HL-60 (cell line): ENCODE data around the gene RNF220.

ENCODE experiments used
- DNase-seq, 2 experiments: peaks; one replicate each; pipeline ENCODE4 v3.0.0-alpha.2; 2010 to 2020; ENCODE audit warnings: low read depth in 1 of 2, low spot score in 1 of 2
- H3K27ac ChIP-seq: fragments of 250-450 bp; sonication (Bioruptor Pico); replicated peaks from 2 replicates; pipeline ENCODE4 v1.5.1; 2020; ENCODE audit warnings: mild to moderate bottlenecking, moderate library complexity
- H3K27me3 ChIP-seq: fragments of 250-450 bp; sonication (Bioruptor Pico); 2 replicates; pipeline ENCODE4 v1.5.1; 2021; ENCODE audit warnings: mild to moderate bottlenecking, moderate library complexity; ENCODE audit not compliant: insufficient read depth, poor library complexity, severe bottlenecking
- H3K4me3 ChIP-seq: replicated peaks from 2 replicates; pipeline ENCODE4 v1.5.1; 2011; ENCODE audit warnings: mild to moderate bottlenecking, control low read depth, low read length; ENCODE audit not compliant: insufficient read depth
- CTCF ChIP-seq: IDR thresholded peaks from one replicate; pipeline ENCODE4 v1.5.1; 2011; ENCODE audit warnings: low read length, control low read depth, inconsistent platforms; ENCODE audit not compliant: insufficient read depth
- GABPA ChIP-seq: IDR thresholded peaks from 2 replicates; pipeline ENCODE4 v1.6.1; 2012; ENCODE audit warnings: low read depth
- POLR2AphosphoS5 ChIP-seq: IDR thresholded peaks from 2 replicates; pipeline ENCODE4 v1.6.1; 2012; ENCODE audit warnings: low read depth
- REST ChIP-seq: IDR thresholded peaks from 2 replicates; pipeline ENCODE4 v1.6.1; 2012; ENCODE audit warnings: low read depth; ENCODE audit not compliant: insufficient replicate concordance
- SPI1 ChIP-seq: IDR thresholded peaks from 2 replicates; pipeline ENCODE4 v1.6.1; 2012; ENCODE audit warnings: low read depth, mild to moderate bottlenecking, borderline replicate concordance

Gene RNF220

GRCh38 chr1:44642255-44642654, 237.2 kb downstream of the RNF220 start:
- Histone ChIP-seq H3K27ac (no peak overlapping the region), H3K27me3 (no peaks in the 10 kb centered on the region), H3K4me3 (no peak overlapping the region)
- no peak for DNase-seq
- TF ChIP-seq GABPA, result no peak
- TF ChIP-seq POLR2AphosphoS5, result no peak
- no peak for TF ChIP-seq REST
- TF ChIP-seq CTCF, result no peak
- no peak for TF ChIP-seq SPI1

- no peak overlapping the region for H3K27ac ChIP-seq
- no peak for DNase-seq
- H3K27me3 ChIP-seq, result no peaks in the 10 kb centered on the region
- TF ChIP-seq GABPA, result no peak
- TF ChIP-seq POLR2AphosphoS5, result no peak
- no peak for TF ChIP-seq CTCF
- TF ChIP-seq SPI1, result no peak
- TF ChIP-seq REST, result no peak
- H3K4me3 ChIP-seq, result no peak overlapping the region
These were observed 237.9 kb downstream of the RNF220 start for GRCh38 chr1:44642925-44643324.

- no peak for DNase-seq
- Histone ChIP-seq H3K4me3 (no peak overlapping the region), H3K27ac (no peak overlapping the region), H3K27me3 (no peaks in the 10 kb centered on the region)
- TF ChIP-seq REST (no peak), SPI1 (no peak), CTCF (no peak), POLR2AphosphoS5 (no peak), GABPA (no peak)
These were observed 238.8 kb downstream of the RNF220 start for GRCh38 chr1:44643721-44644334.
